Neutrophil (primary cell): ENCODE data around the gene NFYA.

ENCODE experiments used
- H3K27ac ChIP-seq: fragments of 200-600 bp; sonication (generic); 2 replicates; pipeline ENCODE4 v1.5.1; 2016; ENCODE audit warnings: mild to moderate bottlenecking, moderate library complexity
- H3K27me3 ChIP-seq: fragments of 200-600 bp; sonication (generic); 2 replicates; pipeline ENCODE4 v1.6.0; 2016; ENCODE audit warnings: mild to moderate bottlenecking
- H3K36me3 ChIP-seq: fragments of 200-600 bp; sonication (generic); 2 replicates; pipeline ENCODE4 v1.5.1; 2017
- H3K4me1 ChIP-seq, 2 experiments: fragments of 200-600 bp in 1 of 2; sonication (generic) in 1 of 2; 1 replicate in 1 of 2; 2 replicates in 1 of 2; pipeline versions ENCODE4 v1.5.1 to v1.6.1; 2013 to 2016; ENCODE audit warnings: low read depth in 1 of 2, low read length in 1 of 2, mild to moderate bottlenecking in 1 of 2, moderate library complexity in 1 of 2; ENCODE audit not compliant: control insufficient read depth in 1 of 2, insufficient read depth in 1 of 2
- H3K4me3 ChIP-seq, 2 experiments: fragments of 200-600 bp in 1 of 2; sonication (generic) in 1 of 2; 1 replicate in 1 of 2; 2 replicates in 1 of 2; pipeline ENCODE4 v1.5.1; 2013 to 2016; ENCODE audit warnings: low read depth in 1 of 2, low read length in 1 of 2, mild to moderate bottlenecking in 1 of 2, moderate library complexity in 1 of 2
- H3K9me3 ChIP-seq: fragments of 200-600 bp; sonication (generic); 2 replicates; pipeline ENCODE4 v1.5.1; 2016
- TF ChIP-seq, protein P1 (sequence below): fragments of 200-600 bp; sonication (generic); IDR thresholded peaks from 2 replicates; pipeline ENCODE4 v1.5.1; 2016; ENCODE audit warnings: antibody characterized with exemption

The NFYA gene

GRCh38 chr6:41136911-41137310 lies 64.1 kb downstream of the NFYA start:
- H3K4me1 ChIP-seq, result no peaks in the 10 kb centered on the region
- no peaks in the 10 kb centered on the region for H3K27me3 ChIP-seq
- no peak overlapping the region for H3K4me3 ChIP-seq
- TF ChIP-seq, protein P1, sequence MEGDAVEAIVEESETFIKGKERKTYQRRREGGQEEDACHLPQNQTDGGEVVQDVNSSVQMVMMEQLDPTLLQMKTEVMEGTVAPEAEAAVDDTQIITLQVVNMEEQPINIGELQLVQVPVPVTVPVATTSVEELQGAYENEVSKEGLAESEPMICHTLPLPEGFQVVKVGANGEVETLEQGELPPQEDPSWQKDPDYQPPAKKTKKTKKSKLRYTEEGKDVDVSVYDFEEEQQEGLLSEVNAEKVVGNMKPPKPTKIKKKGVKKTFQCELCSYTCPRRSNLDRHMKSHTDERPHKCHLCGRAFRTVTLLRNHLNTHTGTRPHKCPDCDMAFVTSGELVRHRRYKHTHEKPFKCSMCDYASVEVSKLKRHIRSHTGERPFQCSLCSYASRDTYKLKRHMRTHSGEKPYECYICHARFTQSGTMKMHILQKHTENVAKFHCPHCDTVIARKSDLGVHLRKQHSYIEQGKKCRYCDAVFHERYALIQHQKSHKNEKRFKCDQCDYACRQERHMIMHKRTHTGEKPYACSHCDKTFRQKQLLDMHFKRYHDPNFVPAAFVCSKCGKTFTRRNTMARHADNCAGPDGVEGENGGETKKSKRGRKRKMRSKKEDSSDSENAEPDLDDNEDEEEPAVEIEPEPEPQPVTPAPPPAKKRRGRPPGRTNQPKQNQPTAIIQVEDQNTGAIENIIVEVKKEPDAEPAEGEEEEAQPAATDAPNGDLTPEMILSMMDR, result no peak
- H3K9me3 ChIP-seq, result no peaks in the 10 kb centered on the region
- no peak overlapping the region for H3K27ac ChIP-seq
- H3K36me3 ChIP-seq, result peaks cover 24% of the 10 kb centered on the region

DNA sequence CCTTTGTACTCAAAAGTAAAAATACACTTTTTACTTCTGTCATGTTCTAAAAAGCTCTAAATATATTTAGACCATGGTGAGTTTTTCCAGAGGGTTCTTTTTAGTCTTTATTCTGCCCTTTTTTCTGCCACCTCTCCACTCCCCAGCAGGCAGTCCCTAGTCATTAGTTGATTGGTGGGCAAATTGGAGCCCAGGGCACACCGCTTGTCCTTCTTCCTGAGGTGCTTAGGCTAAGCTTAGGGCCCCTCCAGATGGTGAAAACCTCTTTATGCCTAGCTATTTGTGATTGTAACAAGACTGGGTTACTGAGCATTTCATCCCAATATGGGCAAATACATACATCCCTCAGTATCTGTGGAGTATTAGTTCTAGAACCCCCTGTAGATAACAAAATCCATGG lies 75.1 kb downstream of the NFYA start:
- Histone ChIP-seq H3K36me3 (no peaks in the 10 kb centered on the region), H3K9me3 (no peaks in the 10 kb centered on the region), H3K4me3 (no peak overlapping the region), H3K27me3 (no peaks in the 10 kb centered on the region), H3K27ac (no peak overlapping the region), H3K4me1 (no peaks in the 10 kb centered on the region)
- TF ChIP-seq, protein P1, result no peak
